GM10847 (cell line): ENCODE data around the gene CCNJ.

Source experiments
- POLR2A ChIP-seq: IDR thresholded peaks from 2 replicates; pipeline ENCODE4 v1.6.1; 2011; ENCODE audit not compliant: insufficient read length; ENCODE audit errors: extremely low read depth

The CCNJ gene

GRCh38 chr10:96093948-96094347, 50.6 kb downstream of the CCNJ start:
- TF ChIP-seq POLR2A: no peak

GRCh38 chr10:96096958-96097357, 53.6 kb downstream of the CCNJ start:
- no peak for TF ChIP-seq POLR2A

- TF ChIP-seq POLR2A: no peak
These were observed 54.5 kb downstream of the CCNJ start for GRCh38 chr10:96097865-96098264.

GRCh38 chr10:96107623-96108038, 64.2 kb downstream of the CCNJ start:
- TF ChIP-seq POLR2A: no peak
